ENCODE data around the gene USP9X.
A peak's percentile ranks its signal among the peaks of the same experiment; 100 is the strongest.
"Not testable (repeated sequence)": the region's sequence is repeated elsewhere in the genome, so short reads cannot be mapped to it uniquely, and the experiment has no call there.

Gene USP9X, protein sequence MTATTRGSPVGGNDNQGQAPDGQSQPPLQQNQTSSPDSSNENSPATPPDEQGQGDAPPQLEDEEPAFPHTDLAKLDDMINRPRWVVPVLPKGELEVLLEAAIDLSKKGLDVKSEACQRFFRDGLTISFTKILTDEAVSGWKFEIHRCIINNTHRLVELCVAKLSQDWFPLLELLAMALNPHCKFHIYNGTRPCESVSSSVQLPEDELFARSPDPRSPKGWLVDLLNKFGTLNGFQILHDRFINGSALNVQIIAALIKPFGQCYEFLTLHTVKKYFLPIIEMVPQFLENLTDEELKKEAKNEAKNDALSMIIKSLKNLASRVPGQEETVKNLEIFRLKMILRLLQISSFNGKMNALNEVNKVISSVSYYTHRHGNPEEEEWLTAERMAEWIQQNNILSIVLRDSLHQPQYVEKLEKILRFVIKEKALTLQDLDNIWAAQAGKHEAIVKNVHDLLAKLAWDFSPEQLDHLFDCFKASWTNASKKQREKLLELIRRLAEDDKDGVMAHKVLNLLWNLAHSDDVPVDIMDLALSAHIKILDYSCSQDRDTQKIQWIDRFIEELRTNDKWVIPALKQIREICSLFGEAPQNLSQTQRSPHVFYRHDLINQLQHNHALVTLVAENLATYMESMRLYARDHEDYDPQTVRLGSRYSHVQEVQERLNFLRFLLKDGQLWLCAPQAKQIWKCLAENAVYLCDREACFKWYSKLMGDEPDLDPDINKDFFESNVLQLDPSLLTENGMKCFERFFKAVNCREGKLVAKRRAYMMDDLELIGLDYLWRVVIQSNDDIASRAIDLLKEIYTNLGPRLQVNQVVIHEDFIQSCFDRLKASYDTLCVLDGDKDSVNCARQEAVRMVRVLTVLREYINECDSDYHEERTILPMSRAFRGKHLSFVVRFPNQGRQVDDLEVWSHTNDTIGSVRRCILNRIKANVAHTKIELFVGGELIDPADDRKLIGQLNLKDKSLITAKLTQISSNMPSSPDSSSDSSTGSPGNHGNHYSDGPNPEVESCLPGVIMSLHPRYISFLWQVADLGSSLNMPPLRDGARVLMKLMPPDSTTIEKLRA (N-terminal part only)

DNA sequence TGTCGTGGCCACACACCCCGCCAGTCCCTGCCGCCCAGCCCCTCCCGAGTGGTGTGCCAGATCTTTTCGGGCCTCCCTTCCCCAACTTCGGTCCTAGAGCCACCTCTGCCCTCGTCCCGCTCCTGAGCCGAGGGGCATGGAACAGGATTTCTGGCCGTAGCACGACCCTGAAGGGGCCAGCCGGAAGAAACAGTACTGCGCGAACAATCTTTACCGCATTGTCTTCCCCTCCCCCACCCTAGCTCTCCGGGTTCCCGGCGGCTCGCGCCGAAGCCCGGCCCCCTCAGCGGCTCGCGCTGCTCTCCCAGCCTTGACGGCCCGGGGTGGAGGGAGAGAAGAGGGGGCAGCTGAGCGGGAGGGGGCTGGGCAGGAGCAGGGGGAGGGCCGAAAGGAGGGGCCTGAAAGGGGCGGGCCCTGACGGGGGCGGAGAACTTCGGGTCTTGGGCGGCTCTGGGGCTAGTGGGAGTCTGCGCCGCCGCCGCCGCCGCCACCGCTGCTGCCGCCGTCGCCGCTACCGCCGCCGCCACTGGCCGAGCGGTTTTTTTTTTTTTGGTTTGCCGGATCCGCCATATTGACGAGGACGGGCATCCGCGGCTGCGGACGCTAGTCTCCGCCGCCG lies at the start of gene USP9X:
TSS of gene USP9X (plus strand) at position 553 of the 619 bp plus-strand sequence. CDS start 38,184 bp downstream, outside the sequence.
- DNase-seq = peak; percentile 24 to 28

DNA sequence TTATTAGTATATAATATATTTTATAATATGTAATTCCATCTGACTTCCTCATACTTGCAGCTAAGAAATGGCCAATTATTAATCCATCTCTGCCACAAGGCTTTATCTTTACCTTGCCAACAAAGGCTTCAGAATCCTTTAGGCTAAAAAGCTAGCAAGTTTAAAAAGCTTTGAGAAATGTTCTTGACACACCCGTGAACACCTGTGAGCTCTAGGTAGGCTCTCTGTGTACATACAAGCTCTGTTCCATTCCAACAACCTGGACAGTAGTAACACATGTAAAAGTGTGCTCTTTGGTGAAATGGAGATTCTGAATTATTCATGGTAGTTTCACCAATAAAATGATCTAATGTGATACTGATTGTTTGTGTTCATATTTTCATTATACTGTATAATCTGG lies 49.7 kb upstream of the USP9X start:
- no peak for DNase-seq

DNA sequence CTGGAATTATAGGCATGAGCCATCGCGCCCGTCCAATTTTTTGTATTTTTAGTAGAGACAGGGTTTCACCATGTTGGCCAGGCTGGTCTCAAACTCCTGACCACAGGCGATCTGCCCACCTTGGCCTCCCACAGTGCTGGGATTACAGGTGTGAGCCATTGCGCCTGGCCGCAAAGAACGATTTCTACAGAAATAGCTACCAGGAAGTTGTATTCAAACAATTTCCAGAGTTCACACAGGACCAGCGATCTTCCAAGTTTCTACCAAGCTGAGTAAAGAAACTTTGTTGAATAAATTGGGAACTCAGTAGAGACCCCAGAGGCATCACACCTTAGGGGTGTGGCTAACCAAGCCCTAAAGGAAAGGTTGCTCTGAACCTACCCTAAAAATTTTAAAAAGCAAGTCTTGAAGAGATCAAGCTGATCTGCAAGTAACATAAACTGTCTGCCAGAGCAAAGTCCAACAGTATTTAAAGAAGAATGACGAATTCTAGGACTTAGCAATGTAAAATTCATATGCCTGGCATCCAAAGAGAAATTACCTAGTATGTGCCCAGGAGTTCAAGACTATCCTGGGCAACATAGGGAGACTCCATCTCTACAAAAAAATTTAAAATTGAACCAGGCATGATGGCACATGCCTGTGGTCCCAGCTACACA lies 48.4 kb upstream of the USP9X start:
- DNase-seq = no peak

DNA sequence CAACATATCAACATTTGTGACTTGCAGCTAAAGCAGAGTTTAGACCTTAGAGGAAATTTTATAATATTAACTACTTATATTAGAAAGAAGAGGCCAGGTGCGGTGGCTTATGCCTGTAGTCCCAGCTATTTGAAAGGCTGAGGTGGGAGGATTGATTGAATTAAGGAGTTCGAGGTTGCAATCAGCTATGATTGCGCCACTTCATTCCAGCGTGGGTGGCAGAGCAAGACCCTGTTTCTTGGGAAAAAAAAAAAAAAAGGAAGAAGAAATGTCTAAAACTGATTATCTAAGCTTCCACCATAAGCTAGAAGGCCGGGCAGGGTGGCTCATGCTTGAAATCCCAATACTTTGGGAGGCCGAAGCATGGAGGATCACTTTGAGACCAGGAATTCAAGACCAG lies 42.0 kb upstream of the USP9X start:
- no peak for DNase-seq

DNA sequence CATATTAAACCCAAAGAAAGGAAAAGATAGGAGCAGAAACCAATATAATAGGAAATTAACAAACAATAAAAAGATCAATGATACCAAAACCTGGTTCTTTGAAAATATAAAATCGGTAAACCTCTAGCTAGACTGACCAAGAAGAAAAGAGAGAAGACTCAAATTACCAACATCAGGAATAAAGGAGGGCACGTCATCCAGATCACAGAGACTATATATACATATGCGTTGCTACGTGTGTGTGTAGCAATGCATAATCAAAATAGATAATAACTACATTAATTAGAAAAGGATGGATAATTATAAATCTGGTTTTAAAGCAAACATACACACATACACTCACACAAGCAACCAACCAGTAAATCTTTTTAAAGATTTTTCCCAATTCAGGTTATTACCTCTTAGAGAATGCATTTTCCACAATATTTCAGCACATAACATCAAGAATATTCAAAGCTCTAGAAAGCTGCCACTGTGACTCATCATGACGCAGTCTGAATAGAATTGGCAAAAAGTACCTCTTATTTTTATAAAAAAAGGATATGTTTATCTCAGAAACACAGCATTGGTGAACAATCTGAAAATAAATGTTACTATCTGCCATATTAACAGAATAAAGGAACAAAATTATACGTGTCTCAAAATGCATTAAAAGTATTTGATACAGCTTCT lies 41.4 kb upstream of the USP9X start:
- no peak for DNase-seq

DNA sequence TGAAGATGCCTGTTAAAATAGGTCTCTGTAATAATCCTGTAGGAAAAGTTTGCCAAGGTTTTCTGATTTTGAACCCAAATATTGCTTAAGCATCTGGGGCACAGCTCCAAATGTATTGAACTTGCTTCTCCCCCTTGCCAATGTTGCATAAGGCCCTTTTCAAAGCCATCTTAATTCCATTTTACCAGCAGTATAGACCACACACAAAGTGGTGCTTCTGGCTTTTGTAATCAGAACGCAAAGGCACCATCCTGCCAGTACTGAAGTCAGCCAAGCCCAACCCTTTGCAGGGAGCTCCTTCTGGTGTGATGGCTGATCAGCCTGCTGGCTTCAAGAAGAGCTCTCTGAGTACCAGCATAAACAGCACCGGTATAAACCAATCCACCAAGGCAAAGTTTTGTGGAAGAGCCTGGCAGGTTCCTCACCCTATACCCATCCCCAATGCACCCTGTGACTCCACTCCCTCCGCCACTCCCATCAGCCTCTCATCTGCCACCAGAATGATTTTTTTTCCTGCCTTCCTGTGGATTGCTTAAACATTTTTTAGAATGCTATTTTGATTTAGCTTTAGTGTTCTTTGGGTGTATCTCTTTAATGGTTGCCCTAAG lies 39.2 kb upstream of the USP9X start:
- no peak for DNase-seq

DNA sequence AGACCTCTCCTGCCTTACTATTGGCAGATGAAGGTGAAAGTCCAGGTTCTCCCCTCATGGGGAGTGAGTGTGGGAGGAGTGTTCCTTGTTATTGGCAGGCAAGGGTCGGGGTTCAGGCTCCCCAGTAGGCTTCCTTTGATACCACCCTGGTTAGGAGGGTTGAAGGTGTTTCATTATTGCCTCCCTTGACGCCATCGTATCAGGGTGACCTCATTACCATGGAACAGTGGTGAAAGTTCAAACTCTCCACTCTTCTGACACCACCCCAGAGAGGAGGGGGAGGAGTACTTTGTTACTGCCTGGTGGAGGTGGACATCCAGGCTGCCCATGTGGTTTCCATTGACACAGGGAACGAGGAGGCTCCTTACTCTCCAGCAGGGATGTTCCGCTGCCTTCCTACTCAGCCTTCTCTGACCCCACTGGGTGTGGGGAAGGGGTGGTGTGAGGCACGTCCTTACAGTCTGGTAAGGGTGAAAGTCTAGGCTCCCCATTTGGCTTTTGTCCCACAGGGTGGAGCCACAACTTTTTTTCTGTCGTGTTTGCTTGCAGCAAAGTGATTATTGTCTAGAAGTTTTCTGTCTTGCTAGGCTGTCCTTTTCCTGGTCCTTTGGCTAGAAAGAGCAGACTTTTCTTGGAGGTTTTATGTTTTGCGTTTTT lies 37.2 kb upstream of the USP9X start:
- DNase-seq = no peak

DNA sequence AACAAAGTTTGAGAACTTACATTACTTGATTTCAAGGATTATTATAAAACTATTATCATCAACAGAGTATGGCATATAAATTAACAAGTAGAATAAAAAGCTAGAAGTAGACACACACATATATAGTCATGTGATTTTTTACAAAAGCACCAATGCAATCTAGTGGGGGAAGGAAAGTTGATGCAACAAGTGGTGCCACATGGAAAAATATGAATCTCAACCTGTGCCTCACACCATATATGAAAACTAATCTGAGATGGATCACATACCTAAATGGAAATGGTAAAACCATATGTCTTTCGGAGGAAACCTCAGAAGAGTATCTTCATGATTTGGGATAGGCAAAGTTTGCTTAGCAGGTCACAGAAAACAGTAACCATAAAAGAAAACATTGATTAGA lies 34.9 kb upstream of the USP9X start:
- DNase-seq = no peak

DNA sequence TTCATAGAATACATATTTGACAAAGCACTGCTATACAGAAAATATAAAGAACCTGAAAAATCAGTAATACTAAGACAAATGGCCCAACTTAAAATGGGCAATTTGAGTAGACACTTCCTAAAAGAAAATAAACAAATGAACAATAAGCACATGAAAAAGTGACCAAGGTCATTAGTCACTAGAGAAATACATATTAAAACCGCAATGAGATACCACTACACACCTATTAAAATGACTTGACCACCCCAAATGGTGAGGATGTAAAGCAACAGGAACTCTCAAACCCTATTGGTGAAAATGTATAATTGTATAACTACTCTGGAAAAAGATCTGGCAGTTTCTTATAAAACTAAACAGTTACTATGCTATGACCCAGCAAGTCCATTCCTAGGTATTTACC lies 34.0 kb upstream of the USP9X start:
- no peak for DNase-seq

DNA sequence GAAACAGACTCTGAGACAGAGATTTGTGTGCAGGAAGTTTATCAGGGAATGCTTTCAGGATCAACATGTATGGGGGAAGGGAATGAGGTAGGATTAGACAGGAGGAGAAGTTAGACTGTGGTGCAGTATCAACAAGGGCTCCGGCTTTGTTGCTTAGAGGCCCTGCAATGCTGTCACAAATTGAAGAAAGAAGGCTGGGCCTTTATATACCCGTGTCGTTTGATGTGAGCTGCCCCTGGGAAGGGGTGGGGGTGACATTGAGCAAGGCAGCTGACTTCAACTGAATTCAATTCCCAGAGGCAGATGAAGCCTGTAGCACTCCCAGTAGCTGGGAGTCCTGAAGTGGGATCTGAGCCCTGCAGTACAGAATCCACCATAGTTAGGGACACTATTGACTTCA lies 29.5 kb upstream of the USP9X start:
- DNase-seq = no peak

DNA sequence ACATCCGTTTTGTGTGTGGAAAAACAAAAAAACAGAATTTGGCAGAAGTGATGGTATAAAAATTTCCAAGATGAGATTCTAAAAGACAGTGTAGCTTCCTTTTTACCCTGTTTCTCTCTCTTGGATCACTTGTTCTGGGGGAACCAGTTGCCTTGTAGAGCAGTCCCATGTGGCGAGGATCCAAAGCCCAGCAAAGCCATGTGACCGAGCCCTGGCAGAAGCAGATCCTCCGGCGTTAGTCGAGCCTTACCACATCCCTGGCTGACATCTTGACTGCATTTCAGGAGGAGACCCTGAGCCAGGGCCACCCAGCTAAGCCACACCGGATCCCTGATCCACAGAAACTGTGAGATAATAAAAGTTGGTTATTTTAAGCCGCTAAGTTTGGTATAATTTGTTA lies 22.0 kb upstream of the USP9X start:
- not testable (repeated sequence) for DNase-seq

DNA sequence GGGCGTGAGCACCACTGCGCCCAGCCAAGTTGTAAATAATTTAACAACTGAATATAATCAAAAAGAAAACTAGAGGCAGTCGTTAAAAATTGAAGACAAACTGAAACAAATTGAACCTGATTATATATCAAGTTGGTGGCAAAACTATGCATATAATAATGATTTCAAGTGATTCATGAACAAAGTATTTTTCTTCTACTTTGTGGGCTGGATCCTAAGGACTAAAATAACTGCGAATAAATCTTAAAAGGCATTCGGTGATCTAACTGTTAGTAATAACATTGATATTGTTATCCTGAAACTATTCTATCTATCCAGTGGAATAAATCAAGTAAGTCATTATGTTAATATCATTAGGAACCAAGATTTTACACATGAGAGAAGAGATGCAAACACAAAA lies 21.2 kb upstream of the USP9X start:
- no peak for DNase-seq

DNA sequence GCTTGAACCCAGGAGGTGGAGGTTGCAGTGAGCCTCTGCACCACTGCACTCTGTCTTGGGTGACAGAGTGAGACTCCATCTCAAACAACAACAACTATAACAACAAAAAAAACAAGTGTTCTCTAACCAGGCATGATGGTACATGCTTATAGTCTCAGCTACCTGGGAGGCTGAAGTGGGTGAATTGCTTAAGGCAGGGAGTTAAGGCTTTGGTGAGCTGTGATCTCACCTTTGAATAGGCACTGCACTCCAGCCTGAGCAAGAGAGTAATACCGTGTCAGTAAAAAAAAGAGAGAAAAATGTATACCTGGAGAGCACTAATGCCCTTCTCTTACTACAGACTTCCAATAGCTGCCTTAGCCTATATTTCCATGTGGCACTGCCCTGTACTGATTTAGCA lies 18.9 kb upstream of the USP9X start:
- DNase-seq = no peak

DNA sequence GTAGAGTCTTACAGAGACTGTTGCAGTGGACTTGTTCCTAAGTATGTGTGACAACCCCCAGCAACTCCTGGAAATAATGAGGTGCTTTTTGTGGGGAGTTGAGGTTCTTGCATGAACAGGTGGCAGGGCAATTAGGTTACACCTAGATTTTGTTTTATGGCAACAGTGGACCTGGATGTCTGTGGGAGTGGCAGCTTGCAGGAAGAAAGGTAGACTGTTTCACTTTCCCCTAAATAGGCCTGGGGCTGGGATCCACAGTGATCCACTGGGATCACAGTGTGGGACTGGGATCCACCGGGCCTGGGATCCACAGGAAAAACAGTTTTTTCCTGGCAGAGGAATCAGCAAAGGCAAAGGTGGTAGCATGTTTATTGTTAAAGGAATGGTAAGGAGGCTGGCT lies 18.3 kb upstream of the USP9X start:
- DNase-seq = no peak

DNA sequence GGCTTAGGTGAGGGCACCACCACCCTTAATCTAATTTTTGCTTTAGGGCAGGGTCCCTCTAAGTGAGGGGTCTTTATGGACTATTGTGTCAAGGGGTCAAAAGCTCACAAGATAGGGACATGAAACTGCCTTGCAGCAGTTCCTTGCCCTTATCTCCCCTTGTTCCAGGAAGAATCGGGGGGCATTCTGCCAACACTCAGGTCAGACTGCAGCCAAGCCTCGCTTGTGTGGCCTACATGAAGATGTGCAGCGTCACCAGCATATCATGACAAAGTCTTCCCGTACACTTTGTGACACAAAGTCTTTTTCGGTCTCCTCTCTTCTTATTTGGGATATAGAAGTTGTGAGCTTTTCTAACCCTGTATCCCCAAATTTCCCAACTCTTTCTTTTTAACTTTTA lies 17.5 kb upstream of the USP9X start:
- no peak for DNase-seq

DNA sequence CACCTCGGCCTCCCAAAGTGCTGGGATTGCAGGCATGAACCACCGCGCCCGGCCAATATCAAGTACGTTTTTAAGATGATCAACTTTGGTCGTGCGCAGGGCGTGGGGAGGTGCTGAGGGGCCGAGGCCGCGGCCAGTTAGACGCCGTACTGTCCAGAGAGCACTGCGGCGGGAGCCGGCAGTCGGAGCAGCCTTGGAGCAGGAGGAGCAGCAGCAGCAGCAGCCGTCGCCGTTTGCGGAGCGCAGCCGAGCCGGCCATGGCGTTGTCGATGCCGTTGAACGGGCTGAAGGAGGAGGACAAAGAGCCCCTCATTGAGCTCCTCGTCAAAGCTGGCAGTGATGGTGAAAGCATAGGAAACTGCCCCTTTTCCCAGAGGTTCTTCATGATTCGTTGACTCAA lies 8.5 kb upstream of the USP9X start:
- no peak for DNase-seq

DNA sequence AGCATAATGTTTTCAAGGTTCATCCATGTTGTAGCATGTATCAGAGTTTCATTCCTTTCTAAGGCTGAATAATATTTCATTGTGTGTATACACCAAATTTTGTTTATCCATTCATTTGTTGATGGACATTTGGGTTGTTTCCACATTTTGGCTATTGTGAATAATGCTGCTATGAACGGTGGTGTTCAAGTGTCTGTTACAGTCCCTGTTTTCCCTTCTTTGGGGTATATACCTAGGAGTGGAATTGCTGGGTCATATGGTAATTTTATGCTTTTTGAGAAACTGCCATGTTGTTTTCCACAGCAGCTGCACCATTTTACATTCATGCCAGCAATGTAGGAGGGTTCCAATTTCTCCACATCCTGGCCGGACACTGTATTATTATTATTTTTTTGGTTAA lies 3.4 kb upstream of the USP9X start:
- no peak for DNase-seq

DNA sequence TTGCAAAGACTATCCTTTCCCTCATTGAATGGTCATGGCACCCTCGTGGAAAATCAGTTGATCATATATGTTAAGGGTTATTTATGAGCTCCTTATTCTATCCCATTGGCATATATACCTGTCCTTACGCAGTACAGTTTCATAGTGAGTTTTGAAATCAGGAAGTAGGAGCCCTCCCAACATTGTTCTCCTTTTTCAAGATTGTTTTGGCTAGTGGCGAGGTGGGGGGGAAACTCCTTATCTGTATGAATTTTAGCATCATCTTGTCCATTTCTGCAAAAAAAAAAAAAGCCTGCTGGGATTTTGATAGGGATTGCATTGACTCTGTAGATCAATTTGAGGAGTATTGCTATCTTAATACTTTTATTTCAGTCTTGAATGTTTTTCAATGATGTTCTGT lies 2.5 kb upstream of the USP9X start:
- DNase-seq = peak in 1 of 2 experiments; percentile 17

DNA sequence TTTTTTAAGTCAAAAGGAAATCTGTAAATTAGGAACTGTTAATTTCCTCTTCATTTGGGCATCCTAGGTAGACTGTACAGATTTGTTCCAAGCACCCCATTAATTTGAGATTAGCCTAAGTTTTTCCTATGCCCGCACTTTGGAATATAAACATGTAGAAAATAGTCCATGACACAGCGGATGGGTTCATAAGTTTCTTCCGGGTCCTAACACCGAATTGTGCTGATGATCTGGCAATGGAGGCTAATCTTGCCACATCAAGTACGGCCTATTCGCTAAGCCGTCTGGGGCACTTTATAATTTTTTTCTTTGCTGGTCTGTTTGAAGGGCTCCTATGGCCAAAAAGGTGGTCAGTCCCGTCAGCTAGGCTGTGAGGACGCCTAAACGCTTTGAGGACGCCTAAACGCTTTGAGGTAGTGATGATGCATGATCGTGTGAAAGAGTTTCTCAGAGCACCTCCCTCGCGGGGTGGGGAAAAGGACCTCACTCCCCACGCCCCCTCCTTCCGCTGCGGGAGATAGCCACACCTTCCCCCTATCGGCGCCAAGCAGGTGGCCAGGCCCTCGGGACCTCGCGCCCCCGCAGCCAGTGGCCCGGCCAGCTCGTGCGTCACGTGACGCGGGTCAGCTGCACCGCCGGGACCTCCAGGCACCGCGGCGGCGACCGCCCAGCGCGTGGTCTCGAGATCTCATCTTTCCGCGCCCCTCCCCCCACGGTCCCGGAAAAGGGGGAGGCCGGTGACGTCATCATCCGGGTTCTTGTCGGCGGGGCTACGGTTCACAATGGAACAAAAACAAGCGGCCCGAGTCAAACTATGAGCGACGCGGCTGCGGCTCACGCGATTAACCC lies 977 bp upstream of the USP9X start:
- peak; percentile 68 to 86 for DNase-seq

DNA sequence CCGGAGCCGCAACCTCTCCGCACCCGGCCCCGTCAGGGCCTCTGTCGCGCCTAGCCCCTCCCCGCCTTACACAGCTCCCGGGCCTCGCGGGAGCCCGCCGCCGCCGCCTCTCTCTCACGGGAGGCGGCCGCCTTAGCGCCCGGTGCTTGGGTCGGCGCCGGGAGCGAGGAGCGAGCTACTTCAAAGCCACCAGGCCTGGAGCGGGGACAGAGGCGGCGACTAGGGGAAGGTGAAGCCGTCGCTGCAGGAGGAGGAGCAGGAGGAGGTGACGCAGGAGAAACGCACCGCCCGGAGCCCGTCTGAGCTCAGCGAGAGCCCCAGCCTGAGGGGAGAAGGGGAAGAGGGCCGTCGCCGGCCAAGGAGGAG lies 250 bp downstream of the USP9X start:
- no peak for DNase-seq
